Testis (tissue), 2 donors: Measurements from ENCODE around the gene PARK7.

Source experiments
- POLR2A ChIP-seq: fragments of 450-650 bp; IDR thresholded peaks from one replicate; pipeline ENCODE4 v1.6.1; 2017; ENCODE audit warnings: antibody characterized with exemption, mild to moderate bottlenecking, moderate library complexity
- TF ChIP-seq, protein P1 (sequence below), 3 experiments: fragments of 450-650 bp in 2 of 3; fragments of 200-600 bp in 1 of 3; sonication (generic) in 1 of 3; IDR thresholded peaks; one replicate each; pipeline ENCODE4 v1.5.1; 2016 to 2019; ENCODE audit warnings: antibody characterized with exemption in 3 of 3, mild to moderate bottlenecking in 2 of 3, moderate library complexity in 1 of 3

DNA sequence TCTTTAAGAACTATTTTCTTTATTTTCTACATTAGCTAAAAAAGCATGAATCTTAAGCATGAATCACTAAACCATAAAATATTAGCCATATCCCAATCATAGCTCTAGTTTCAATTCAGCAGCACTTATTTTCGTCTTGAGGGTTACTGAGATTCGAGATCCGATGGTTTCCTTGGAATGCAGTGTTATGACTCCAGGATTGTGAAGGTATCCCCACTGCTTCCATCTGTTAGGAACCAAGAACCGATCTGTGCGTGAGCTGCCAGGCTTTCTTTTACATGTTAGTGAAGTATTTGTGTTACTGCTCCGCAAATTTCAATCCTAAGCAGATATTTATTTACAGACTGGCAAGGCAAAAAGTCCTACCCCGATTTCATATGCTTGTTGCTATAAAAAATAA, 39.7 kb upstream of the PARK7 start:
- TF ChIP-seq, protein P1, sequence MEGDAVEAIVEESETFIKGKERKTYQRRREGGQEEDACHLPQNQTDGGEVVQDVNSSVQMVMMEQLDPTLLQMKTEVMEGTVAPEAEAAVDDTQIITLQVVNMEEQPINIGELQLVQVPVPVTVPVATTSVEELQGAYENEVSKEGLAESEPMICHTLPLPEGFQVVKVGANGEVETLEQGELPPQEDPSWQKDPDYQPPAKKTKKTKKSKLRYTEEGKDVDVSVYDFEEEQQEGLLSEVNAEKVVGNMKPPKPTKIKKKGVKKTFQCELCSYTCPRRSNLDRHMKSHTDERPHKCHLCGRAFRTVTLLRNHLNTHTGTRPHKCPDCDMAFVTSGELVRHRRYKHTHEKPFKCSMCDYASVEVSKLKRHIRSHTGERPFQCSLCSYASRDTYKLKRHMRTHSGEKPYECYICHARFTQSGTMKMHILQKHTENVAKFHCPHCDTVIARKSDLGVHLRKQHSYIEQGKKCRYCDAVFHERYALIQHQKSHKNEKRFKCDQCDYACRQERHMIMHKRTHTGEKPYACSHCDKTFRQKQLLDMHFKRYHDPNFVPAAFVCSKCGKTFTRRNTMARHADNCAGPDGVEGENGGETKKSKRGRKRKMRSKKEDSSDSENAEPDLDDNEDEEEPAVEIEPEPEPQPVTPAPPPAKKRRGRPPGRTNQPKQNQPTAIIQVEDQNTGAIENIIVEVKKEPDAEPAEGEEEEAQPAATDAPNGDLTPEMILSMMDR (IDR thresholded peaks at IDR 0.05): no peak
- no peak for TF ChIP-seq POLR2A
